ENCODE results near the gene OR2T1. TPM values are rescaled to one million over a fixed set of nuclear protein-coding genes. Genes with fewer than 3 reads are reported as not detected.
A peak's percentile ranks its signal among the peaks of the same experiment; 100 is the strongest.
"Not testable (repeated sequence)": the region's sequence is repeated elsewhere in the genome, so short reads cannot be mapped to it uniquely, and the experiment has no call there.

Gene OR2T1
- total RNA-seq, 2 donors from 2014 or later = not detected

GRCh38 chr1:248417854-248418253 is 15.0 kb downstream of the OR2T1 start:
- Mint-ChIP-seq H3K4me1 (ENCODE audit: low read depth in 2 of 2) (no peaks in the 10 kb centered on the region), H3K4me3 (no peak overlapping the region), H3K27me3 (no peaks in the 10 kb centered on the region), H3K27ac (no peak overlapping the region), H3K9me3 (peaks cover 3% of the 10 kb centered on the region), H3K36me3 (no peaks in the 10 kb centered on the region)
- ATAC-seq (no peak), DNase-seq (ENCODE audit: low spot score) (no peak)

GRCh38 chr1:248421384-248421783 is 18.5 kb downstream of the OR2T1 start:
- H3K9me3 Mint-ChIP-seq = peaks cover 3% of the 10 kb centered on the region
- H3K4me3 Mint-ChIP-seq = no peak overlapping the region
- H3K27me3 Mint-ChIP-seq = no peaks in the 10 kb centered on the region
- H3K36me3 Mint-ChIP-seq = no peaks in the 10 kb centered on the region
- no peak for DNase-seq (ENCODE audit: low spot score)
- no peak for ATAC-seq
- no peaks in the 10 kb centered on the region for H3K4me1 Mint-ChIP-seq (ENCODE audit: low read depth in 2 of 2)
- no peak overlapping the region for H3K27ac Mint-ChIP-seq

DNA sequence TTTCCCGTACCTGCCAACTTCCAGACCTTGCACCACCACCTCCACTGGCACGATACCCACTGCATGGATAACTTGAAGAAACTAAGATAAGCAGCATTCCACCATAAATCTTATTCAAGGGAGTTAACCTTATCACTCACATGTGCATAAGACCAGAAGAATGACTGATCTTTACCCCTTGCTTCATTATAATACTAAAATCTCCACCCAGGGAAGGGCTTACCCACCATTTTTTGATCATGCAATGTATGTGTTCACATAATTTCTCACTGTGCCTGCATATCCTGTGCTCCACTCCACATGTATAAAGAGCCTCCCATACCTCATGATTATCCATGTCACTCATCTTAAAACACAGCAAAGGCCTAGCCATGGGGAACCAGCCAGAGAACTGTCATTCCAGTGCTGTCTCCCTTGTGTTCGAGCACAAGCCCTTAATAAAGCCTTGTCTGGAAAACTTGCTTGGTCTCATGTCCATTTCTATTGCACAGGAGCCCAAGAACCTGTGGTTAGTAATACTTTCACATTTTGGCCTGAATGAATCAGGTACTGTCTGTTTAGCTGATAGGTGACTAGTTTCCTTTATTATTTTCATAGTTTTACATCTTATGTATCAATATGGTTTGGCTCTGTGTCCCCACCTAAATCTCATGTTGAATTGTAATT is 24.8 kb downstream of the OR2T1 start:
- not testable (repeated sequence) for H3K4me3 Mint-ChIP-seq; H3K4me1 Mint-ChIP-seq (ENCODE audit: low read depth in 2 of 2); ATAC-seq; H3K27ac Mint-ChIP-seq; H3K9me3 Mint-ChIP-seq; H3K36me3 Mint-ChIP-seq; DNase-seq (ENCODE audit: low spot score)
- peaks cover 0 to 11% of the 10 kb centered on the region in 2 donors for H3K27me3 Mint-ChIP-seq

DNA sequence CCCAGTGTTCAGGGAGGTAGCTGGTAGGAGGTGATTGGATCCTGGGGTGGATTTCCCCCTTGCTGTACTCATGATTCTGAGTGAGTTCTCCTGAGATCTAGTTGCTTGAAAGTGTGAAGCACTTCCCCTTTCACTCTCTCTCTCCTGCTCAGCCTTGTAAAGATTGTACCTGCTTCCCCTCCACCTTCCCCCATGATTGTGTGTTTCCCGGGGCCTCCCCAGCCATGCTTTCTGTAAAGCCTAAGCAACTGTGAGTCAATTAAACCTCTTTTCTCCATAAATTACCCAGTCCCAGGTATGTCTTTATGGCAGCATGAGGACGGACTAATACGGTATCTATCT is 25.3 kb downstream of the OR2T1 start:
- peaks cover 0 to 11% of the 10 kb centered on the region in 2 donors for H3K27me3 Mint-ChIP-seq
- DNase-seq (ENCODE audit: low spot score); H3K4me3 Mint-ChIP-seq; H3K4me1 Mint-ChIP-seq (ENCODE audit: low read depth in 2 of 2); H3K27ac Mint-ChIP-seq; H3K36me3 Mint-ChIP-seq; H3K9me3 Mint-ChIP-seq; ATAC-seq: not testable (repeated sequence)

DNA sequence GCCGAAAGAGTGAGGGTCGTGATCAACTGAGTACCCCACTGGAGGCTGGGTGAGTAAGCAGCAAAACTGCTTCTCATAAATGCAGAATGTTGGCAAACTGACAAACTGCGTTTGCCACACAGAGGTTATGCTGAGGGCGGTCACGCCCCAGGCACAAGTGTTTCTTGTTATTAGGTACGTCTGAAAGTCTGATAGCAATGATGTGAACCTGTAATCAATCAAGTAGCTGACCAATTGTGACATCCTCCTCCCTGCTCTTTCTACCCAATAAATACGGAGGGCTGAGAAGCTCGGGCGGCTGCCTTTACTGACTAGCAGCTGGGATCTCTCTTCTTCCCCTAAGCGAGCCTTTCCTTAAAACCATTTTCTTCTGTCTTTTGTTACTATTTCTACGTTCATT is 28.8 kb downstream of the OR2T1 start:
- DNase-seq (ENCODE audit: low spot score); ATAC-seq; H3K9me3 Mint-ChIP-seq; H3K27ac Mint-ChIP-seq; H3K4me3 Mint-ChIP-seq; H3K36me3 Mint-ChIP-seq; H3K4me1 Mint-ChIP-seq (ENCODE audit: low read depth in 2 of 2): not testable (repeated sequence)
- peaks cover 2 to 11% of the 10 kb centered on the region in 2 donors for H3K27me3 Mint-ChIP-seq

DNA sequence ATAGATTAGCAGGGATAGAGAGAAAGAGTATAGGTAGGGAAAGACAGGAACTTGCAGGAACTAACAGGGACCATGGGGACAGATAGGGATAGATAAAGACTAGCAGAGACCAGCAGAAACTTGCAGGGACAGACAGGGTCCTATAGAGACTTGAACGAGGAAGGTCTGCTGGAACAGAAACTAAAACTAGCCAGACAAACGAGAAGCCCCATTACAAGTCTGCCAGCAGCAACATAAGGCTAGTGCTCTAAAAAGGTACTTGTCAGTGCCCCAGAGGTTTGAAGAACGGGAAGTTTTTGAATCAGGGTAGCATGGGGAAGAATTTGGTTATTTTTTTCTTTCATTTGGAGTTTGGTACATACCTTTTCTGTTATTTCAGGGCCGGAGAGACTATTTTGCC is 29.4 kb downstream of the OR2T1 start:
- H3K4me3 Mint-ChIP-seq; H3K27ac Mint-ChIP-seq; H3K36me3 Mint-ChIP-seq; H3K9me3 Mint-ChIP-seq; ATAC-seq; H3K4me1 Mint-ChIP-seq (ENCODE audit: low read depth in 2 of 2); DNase-seq (ENCODE audit: low spot score): not testable (repeated sequence)
- peaks cover 2 to 11% of the 10 kb centered on the region in 2 donors for H3K27me3 Mint-ChIP-seq

DNA sequence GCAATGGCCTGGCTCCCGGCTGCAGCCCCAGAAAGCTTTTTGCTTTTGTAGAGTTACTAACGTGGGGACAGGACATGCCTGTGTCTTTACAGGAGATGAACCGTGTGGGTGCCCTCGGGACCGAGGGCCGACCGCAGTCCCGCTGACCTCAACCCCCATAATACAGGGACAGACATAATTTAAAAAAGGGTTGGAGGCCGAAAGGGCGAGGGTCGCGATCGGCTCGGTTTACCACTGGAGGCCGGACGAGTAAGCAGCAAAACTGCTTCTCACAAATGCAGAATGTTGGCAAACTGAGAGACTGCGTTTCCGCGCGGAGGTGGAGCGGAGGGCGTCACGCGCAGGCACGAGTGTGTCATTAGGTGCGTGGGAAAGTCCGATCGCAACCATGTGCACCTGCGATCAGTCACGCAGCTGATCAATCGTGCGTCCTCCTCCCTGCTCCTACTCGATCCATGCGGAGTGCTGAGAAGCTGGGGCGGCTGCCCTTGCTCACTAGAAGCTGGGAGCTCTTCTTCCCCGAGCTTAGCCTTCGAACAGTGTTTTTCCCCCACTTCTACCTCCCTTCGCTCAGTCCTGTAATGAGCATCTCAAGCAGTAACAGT is 31.1 kb downstream of the OR2T1 start:
- not testable (repeated sequence) for H3K36me3 Mint-ChIP-seq; H3K27ac Mint-ChIP-seq; DNase-seq (ENCODE audit: low spot score); H3K9me3 Mint-ChIP-seq; H3K4me1 Mint-ChIP-seq (ENCODE audit: low read depth in 2 of 2); H3K4me3 Mint-ChIP-seq
- H3K27me3 Mint-ChIP-seq = peaks cover 2 to 11% of the 10 kb centered on the region in 2 donors
- ATAC-seq = peak in 1 of 2 donors; percentile 15

DNA sequence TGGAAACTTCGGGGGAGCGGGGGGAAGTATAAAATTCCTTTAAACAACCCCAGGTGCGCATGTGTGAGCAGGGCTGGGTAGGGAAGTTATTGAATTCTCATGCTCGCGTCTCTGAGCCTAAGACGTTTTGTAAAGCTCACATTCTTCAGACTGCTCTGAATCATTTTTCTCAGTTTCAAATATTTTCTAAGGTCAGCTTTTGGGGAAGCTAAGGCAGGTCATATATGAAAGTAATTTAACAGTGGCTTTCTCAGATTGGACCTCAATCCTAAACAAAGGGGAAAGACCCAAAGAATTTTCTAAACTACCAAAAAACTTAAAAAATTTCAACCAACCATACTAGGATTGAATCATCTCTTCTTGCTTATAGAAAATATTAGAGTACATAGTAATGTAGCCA is 32.1 kb downstream of the OR2T1 start:
- not testable (repeated sequence) for ATAC-seq; H3K27me3 Mint-ChIP-seq; H3K27ac Mint-ChIP-seq; H3K36me3 Mint-ChIP-seq; H3K4me1 Mint-ChIP-seq (ENCODE audit: low read depth in 2 of 2); H3K4me3 Mint-ChIP-seq; H3K9me3 Mint-ChIP-seq; DNase-seq (ENCODE audit: low spot score)

DNA sequence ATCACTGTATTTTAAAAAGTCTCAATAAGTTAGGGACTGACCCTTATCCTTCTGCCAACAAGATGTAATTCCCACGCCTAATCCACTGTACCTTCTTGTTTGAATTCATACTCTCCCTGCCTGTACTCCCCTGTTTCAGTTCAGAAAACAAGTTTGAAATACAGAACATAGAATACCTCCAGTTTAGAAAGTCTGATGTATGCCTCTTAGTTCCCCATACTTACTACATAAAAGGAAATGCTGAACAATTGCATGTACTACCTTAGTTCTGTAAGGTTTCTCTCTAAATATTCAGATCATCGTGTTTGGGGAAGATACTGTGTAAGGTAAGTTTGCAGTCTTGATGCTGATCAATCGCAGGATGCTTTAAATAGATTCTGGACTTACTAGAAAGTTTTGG is 33.5 kb downstream of the OR2T1 start:
- not testable (repeated sequence) for DNase-seq (ENCODE audit: low spot score); H3K4me1 Mint-ChIP-seq (ENCODE audit: low read depth in 2 of 2); H3K36me3 Mint-ChIP-seq; ATAC-seq; H3K9me3 Mint-ChIP-seq; H3K27ac Mint-ChIP-seq; H3K4me3 Mint-ChIP-seq; H3K27me3 Mint-ChIP-seq

- H3K36me3 Mint-ChIP-seq; H3K27me3 Mint-ChIP-seq; DNase-seq (ENCODE audit: low spot score); ATAC-seq; H3K4me3 Mint-ChIP-seq; H3K9me3 Mint-ChIP-seq; H3K27ac Mint-ChIP-seq; H3K4me1 Mint-ChIP-seq (ENCODE audit: low read depth in 2 of 2): not testable (repeated sequence)
Measured at GRCh38 chr1:248438668-248439067, 35.8 kb downstream of the OR2T1 start.

- DNase-seq (ENCODE audit: low spot score); H3K4me3 Mint-ChIP-seq; H3K36me3 Mint-ChIP-seq; H3K9me3 Mint-ChIP-seq; H3K4me1 Mint-ChIP-seq (ENCODE audit: low read depth in 2 of 2); H3K27ac Mint-ChIP-seq; H3K27me3 Mint-ChIP-seq; ATAC-seq: not testable (repeated sequence)
Measured at GRCh38 chr1:248439283-248439682, 36.4 kb downstream of the OR2T1 start.

DNA sequence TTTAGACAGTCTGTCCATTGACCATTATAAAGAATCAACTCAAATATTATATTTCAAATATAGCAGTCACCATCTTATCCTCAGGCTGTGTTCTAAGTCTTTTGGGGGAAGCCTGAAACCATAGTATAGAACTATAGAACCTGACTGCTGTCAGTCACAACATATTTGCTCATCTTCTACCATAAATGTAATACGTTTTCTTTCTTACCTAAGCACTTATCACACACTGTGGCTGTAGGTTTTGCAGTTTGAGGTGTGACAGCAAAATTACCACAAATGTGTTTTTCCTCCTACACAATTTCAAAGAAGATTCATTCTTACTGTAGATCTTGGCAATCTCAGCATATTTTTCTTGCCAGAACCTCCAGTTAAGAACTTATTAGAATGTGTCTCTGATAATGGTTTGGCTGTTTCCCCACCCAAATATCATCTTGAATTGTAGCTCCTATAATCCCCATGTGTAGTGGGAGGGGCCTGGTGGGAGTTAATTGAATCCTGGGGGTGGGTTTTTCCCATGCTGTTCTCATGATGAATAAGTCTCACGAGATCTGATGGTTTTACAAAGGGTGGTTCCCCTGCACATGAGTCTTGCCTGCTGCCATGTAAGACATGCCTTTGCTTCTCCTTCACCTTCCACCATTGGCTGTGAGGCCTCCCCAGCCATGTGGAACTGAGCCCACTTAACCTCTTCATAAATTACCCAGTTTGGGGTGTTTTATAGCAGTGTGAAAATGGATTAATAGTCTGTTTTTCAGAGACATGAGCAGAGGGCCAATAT is 39.8 kb downstream of the OR2T1 start:
- not testable (repeated sequence) for H3K9me3 Mint-ChIP-seq; H3K27me3 Mint-ChIP-seq; H3K4me1 Mint-ChIP-seq (ENCODE audit: low read depth in 2 of 2); H3K4me3 Mint-ChIP-seq; H3K27ac Mint-ChIP-seq; H3K36me3 Mint-ChIP-seq; ATAC-seq; DNase-seq (ENCODE audit: low spot score)

DNA sequence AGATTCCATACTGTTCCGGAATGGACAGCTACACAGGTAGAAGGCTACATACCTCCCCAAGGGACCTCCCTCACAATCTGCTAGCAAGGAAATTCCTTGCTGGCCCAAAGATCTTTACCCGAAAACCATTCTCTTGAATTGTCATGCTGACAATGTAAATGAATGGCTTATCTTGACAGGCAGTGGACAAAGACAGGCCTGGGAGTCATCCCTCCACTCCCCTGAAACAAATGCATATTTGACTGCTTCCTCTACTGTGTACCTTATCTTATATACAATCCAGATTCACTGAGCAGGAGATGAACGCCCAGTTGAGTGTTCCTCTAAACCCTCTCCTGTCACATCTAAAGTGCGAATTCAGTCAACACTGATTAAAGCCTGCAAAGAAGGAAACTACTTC is 41.8 kb downstream of the OR2T1 start:
- not testable (repeated sequence) for H3K9me3 Mint-ChIP-seq, ATAC-seq

GRCh38 chr1:248445399-248445798 is 42.6 kb downstream of the OR2T1 start, which contains the start of gene OR2T2:
Gene OR2T2 (plus strand): TSS chr1:248445637. CDS start chr1:248452798, 7,161 bp downstream.
- H3K27ac Mint-ChIP-seq; H3K36me3 Mint-ChIP-seq; H3K4me3 Mint-ChIP-seq; H3K9me3 Mint-ChIP-seq; H3K27me3 Mint-ChIP-seq; DNase-seq (ENCODE audit: low spot score); H3K4me1 Mint-ChIP-seq (ENCODE audit: low read depth in 2 of 2); ATAC-seq: not testable (repeated sequence)

More for the DNA sequence above, 41.8 kb downstream of the OR2T1 start:
- H3K27ac Mint-ChIP-seq; DNase-seq (ENCODE audit: low spot score); H3K36me3 Mint-ChIP-seq; H3K27me3 Mint-ChIP-seq; H3K4me3 Mint-ChIP-seq; H3K4me1 Mint-ChIP-seq (ENCODE audit: low read depth in 2 of 2): not testable (repeated sequence)

All from natural killer cell treated with Interleukin-12 subunit alpha and Interleukin-12 subunit beta and Interleukin-15 and Interleukin-18, amount 100 ng/mL, for 72 hours (primary cell).